Activated CD4-positive, alpha-beta T cell treated with anti-CD3 and anti-CD28 coated beads for 36 hours (primary cell): ENCODE results near the gene IL13RA1. TPM values are rescaled to one million over a fixed set of nuclear protein-coding genes. Genes with fewer than 3 reads are reported as not detected.
"Not testable (repeated sequence)": the region's sequence is repeated elsewhere in the genome, so short reads cannot be mapped to it uniquely, and the experiment has no call there.

Source experiments
- ATAC-seq: fragments of 200-7000 bp; cut with Tn5 transposase; one replicate; pipeline ENCODE4 v1.10.0; 2021; ENCODE audit warnings: mild to moderate bottlenecking, moderate library complexity
- CTCF ChIA-PET: fragments of 350-600 bp; sonication (Branson Sonifier 250); formaldehyde crosslinking; loops from one replicate; lab custom pipeline; 2021; ENCODE audit warnings: antibody characterized with exemption; lab: Charles Lee
- POLR2A ChIA-PET: fragments of 350-600 bp; sonication (Branson Sonifier 250); formaldehyde crosslinking; loops from one replicate; lab custom pipeline; 2021; ENCODE audit warnings: antibody characterized with exemption, inconsistent platforms; lab: Charles Lee
- DNase-seq: peaks from one replicate; pipeline ENCODE4 v3.0.0-alpha.2; 2020
- H3K27ac Mint-ChIP-seq: one replicate; pipeline ENCODE4 v1.8.0; 2021; ENCODE audit warnings: mixed read lengths
- H3K27me3 Mint-ChIP-seq: one replicate; pipeline ENCODE4 v1.8.0; 2021; ENCODE audit warnings: mixed read lengths
- H3K36me3 Mint-ChIP-seq: one replicate; pipeline ENCODE4 v1.8.0; 2021; ENCODE audit warnings: low read depth, mixed read lengths
- H3K4me1 Mint-ChIP-seq: one replicate; pipeline ENCODE4 v1.8.0; 2021; ENCODE audit warnings: mixed read lengths
- H3K4me3 Mint-ChIP-seq: one replicate; pipeline ENCODE4 v1.8.0; 2021; ENCODE audit warnings: mild to moderate bottlenecking, moderate library complexity, mixed read lengths
- H3K9me3 Mint-ChIP-seq: one replicate; pipeline ENCODE4 v1.8.0; 2021; ENCODE audit warnings: low read depth, mixed read lengths
- intact Hi-C, 2 experiments: fragments of 100-400 bp; cut with DNase I in 1 of 2; cut with micrococcal nuclease in 1 of 2; formaldehyde crosslinking; loops; one replicate each; pipeline versions ENCODE4 v1.14.2 to v1.15.1; 2022 to 2024; cut with DNase I, micrococcal nuclease
- total RNA-seq, 2 experiments: library from RNA; stranded (reverse); gene quantifications; one replicate each; pipeline ENCODE4 v1.2.3, GENCODE V29; 2021

IL13RA1 gene
- total RNA-seq, 2 experiments from 2014 or later = 0.81 to 0.98 TPM

DNA sequence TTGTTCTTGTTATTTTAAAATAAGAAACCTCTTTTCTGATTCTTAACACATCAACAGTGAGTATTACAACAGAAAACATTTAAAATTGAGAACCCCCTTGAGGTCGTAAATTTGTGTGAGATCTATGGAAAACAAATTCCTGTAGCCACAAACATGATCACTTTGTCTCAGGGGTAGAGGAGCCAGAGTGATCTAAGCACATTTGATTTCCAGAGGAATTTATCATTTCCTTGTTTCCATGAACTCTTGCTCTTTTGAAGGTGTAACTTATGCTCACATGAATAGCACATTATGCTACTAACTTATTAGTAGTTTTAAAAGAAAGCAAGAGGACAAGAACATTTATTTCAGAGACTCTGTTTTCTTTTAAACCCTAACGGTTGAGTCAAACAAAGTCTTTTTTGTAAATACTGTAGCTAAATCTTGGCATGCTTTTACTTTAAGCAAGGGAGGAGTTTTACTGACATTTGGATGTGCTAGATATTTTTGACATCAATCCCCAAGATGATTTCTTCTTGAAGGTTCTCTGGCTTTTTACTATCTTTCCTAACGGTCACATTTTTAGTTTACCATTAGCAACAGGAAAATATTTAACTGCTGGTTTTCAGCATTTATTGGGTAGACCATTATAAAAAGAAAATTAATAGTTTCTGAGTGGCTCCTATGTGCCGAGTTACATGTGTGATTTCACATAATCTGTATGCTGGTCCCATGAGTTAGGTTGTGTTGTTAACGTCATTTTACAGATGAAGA, 68.3 kb downstream of the IL13RA1 start:
- H3K9me3 Mint-ChIP-seq = no peaks in the 10 kb centered on the region
- ChIA-PET CTCF (no interaction called here), POLR2A (no interaction called here)
- no peaks in the 10 kb centered on the region for H3K4me1 Mint-ChIP-seq
- H3K27ac Mint-ChIP-seq = no peak overlapping the region
- intact Hi-C loops = no loop called here
- H3K36me3 Mint-ChIP-seq = no peaks in the 10 kb centered on the region
- H3K4me3 Mint-ChIP-seq = no peak overlapping the region
- ATAC-seq (no peak), DNase-seq (no peak)
- peaks cover 10% of the 10 kb centered on the region for H3K27me3 Mint-ChIP-seq

- H3K36me3 Mint-ChIP-seq = no peaks in the 10 kb centered on the region
- no peaks in the 10 kb centered on the region for H3K27me3 Mint-ChIP-seq
- POLR2A ChIA-PET = no interaction called here
Observed at GRCh38 chrX:118802857-118803256, 75.5 kb downstream of the IL13RA1 start.

DNA sequence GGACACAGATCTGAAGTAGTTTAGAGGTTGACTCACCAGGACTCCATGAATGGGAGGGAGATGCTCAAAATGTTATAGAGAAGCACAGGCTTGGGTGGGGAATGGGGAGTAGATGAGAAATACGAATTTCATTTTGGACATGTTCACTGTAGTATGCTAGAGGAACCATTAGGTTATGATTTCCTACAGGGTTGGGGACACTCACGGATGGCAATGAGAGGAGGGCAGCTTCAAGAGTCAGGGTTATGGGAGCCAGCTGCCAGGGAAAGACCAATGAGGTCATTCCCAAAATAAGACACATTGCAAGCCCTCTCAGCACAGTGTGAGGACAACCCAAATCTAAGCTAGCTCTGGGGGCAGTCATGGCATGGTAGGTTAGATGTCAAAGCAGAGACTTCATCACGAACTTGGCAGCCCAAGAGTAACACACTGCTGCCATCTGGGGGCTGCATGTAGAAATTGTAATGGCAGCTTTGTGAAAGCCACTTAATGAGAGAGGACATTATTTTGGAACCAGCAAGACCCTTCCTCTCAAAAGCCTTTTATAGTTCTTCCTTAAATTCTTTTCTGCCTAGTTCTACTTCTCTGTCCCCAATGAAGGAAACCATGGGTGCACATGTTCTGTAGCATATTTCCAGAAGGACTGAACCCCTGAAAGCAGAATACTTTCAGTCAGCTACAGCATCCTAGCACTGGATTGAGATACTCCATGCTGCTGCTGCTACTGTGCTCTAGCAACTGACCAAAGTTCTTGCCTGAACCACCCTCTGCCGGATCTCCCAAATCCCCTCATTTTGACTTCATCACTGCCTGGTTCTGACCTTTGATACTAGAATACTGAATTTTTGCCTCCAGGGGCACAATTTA, 80.0 kb downstream of the IL13RA1 start:
- no peaks in the 10 kb centered on the region for H3K36me3 Mint-ChIP-seq
- DNase-seq (peak; percentile 61), ATAC-seq (no peak)
- H3K4me3 Mint-ChIP-seq = no peak overlapping the region
- H3K27ac Mint-ChIP-seq = no peak overlapping the region
- intact Hi-C loops = loop anchor here (1.0 to 10.0 kb wide), 7 partner anchors 45 to 348 kb away; no protein-coding TSS in a partner anchor
- CTCF ChIA-PET = interaction anchor here (0.6 to 1.3 kb wide), 10 partner anchors 12 to 1710 kb away, joined by 3 to 9 read pairs (median 3); no protein-coding TSS in a partner anchor
- POLR2A ChIA-PET = no interaction called here
- H3K9me3 Mint-ChIP-seq = no peaks in the 10 kb centered on the region
- no peaks in the 10 kb centered on the region for H3K4me1 Mint-ChIP-seq
- no peaks in the 10 kb centered on the region for H3K27me3 Mint-ChIP-seq

More at GRCh38 chrX:118802857-118803256, 75.5 kb downstream of the IL13RA1 start:
- Mint-ChIP-seq H3K4me3 (no peak overlapping the region), H3K9me3 (no peaks in the 10 kb centered on the region), H3K27ac (no peak overlapping the region), H3K4me1 (no peaks in the 10 kb centered on the region)
- intact Hi-C loops = loop anchor here in 1 of 2 experiments (10.0 kb wide), 1 partner anchor 168 kb away; no protein-coding TSS in a partner anchor
- no peak for DNase-seq
- CTCF ChIA-PET = interaction anchor here (1.1 kb wide), 1 partner anchor 8 kb away, joined by 3 read pairs; no protein-coding TSS in a partner anchor
- ATAC-seq = no peak

DNA sequence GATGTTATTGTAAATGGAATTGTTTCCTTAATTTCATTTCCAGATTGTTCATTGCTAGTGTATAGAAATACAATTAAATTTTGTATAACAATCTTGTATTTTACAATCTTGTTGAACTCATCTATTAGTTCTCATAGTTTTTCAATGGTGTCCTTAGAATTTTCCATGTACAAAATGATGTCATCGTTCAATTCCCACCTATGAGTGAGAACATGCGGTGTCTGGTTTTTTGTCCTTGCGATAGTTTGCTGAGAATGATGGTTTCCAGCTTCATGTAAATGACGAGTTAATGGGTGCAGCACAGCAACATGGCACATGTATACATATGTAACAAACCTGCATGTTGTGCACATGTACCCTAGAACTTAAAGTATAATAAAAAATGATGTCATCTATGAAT, 89.9 kb downstream of the IL13RA1 start:
- intact Hi-C loops, H3K4me1 Mint-ChIP-seq, H3K27ac Mint-ChIP-seq, H3K4me3 Mint-ChIP-seq, H3K9me3 Mint-ChIP-seq, DNase-seq, POLR2A ChIA-PET, H3K27me3 Mint-ChIP-seq, H3K36me3 Mint-ChIP-seq, CTCF ChIA-PET, ATAC-seq: not testable (repeated sequence)

DNA sequence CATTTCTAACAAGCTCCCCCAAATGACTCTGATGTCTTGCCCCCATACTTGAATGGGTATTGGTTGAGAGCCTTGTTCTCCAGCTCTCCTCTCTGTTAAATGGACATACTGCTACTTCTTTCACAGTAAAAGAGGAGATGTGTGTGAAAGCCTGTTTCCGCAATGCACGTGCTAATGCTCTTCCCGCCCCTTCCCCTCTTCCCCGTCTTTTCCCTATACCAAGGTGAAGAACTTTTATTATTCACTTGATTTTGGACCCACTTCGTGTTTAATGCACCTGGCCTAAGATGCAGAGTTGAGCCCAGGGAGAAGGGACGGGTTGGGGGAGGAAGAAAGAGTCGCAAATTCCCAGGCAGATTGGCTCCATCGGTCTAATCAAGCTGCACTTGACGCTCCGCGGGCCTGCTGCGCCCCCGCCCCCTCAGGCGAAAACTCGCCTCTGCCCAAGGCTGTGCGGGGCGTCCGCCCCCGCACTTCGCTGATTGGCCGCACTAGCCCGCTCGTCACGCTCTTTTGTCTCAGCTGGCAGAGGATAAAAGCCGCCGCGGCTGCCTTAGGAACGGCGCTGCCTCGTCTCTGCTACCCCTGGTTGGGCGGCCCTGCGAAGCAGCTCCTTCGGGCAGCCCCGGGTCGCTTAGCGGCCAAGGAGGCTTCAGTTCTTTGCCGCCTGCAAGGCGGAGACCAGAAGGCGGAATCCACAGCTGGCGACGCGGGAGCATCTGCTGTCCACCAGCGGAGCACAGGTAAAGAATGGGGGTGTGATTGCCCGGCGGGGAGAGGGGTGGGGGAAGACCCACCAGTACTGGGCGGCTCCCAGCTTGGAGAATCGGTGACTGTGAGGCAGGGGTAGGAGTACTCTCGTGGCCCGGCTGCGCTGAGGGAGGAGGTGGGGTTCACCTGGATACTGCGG, 96.1 kb downstream of the IL13RA1 start, which contains the start of gene ZCCHC12:
Gene ZCCHC12, plus strand, starts transcription at position 562 of the 910 bp plus-strand sequence. CDS start 1,421 bp downstream, outside the sequence.
- peak; percentile 57 for DNase-seq
- no peak within 1 kb of the TSS for H3K27ac Mint-ChIP-seq
- ChIA-PET CTCF (interaction anchor here (0.7 to 0.8 kb wide), 2 partner anchors 12 to 646 kb away, joined by 3 read pairs; no protein-coding TSS in a partner anchor), POLR2A (interaction anchor here (0.7 kb wide), 1 partner anchor 39 kb away, joined by 3 read pairs; no protein-coding TSS in a partner anchor)
- peaks cover 32% of the 10 kb centered on the region for H3K27me3 Mint-ChIP-seq
- intact Hi-C loops = no loop called here
- peak within 1 kb of the TSS; percentile 51 for H3K4me3 Mint-ChIP-seq
- peak; percentile 78 for ATAC-seq
- no peaks in the 10 kb centered on the region for H3K9me3 Mint-ChIP-seq
- peaks cover 22% of the 10 kb centered on the region for H3K4me1 Mint-ChIP-seq
- H3K36me3 Mint-ChIP-seq = peaks cover 3% of the 10 kb centered on the region

DNA sequence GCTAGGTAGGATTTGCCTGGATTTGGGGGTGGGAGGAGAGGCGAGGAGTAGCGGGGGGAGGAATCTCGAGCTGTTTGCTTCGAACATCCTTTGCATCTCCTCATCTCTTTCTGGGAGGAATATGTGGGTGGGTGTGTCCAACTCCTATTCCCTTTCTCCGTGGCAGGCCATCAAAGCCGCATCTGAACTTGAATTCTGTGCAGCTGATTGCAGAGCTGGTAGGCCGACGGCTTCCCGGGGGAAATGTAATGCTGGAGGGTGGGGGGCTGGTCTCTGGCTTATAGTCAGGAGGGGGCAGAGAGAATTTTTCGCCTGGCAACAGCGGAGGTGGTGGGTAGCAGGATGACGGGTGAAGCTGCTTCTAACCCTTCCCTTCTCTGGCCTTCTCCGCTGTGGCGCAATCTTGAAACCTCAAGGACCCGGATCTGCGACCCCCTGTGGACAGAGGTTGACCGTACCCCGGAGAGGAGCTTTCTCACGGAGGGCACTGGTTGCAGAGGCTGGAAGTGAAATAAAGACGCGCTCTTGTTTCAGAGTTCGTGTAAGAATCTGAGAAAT, 96.8 kb downstream of the IL13RA1 start:
- no peaks in the 10 kb centered on the region for H3K9me3 Mint-ChIP-seq
- no peak overlapping the region for H3K4me3 Mint-ChIP-seq
- POLR2A ChIA-PET = no interaction called here
- H3K4me1 Mint-ChIP-seq = peaks cover 26% of the 10 kb centered on the region
- intact Hi-C loops = no loop called here
- no peak overlapping the region for H3K27ac Mint-ChIP-seq
- CTCF ChIA-PET = interaction anchor here (0.7 to 1.0 kb wide), 3 partner anchors 12 to 645 kb away, joined by 3 read pairs; no protein-coding TSS in a partner anchor
- H3K27me3 Mint-ChIP-seq = peaks cover 34% of the 10 kb centered on the region
- no peak for ATAC-seq
- peaks cover 3% of the 10 kb centered on the region for H3K36me3 Mint-ChIP-seq
- DNase-seq = no peak

GRCh38 chrX:118825227-118825626, 97.8 kb downstream of the IL13RA1 start:
- ChIA-PET CTCF (interaction anchor here (1.0 kb wide), 1 partner anchor 14 kb away, joined by 3 read pairs; no protein-coding TSS in a partner anchor), POLR2A (no interaction called here)
- ATAC-seq (no peak), DNase-seq (no peak)
- H3K36me3 Mint-ChIP-seq = peaks cover 3% of the 10 kb centered on the region
- peaks cover 37% of the 10 kb centered on the region for H3K27me3 Mint-ChIP-seq
- H3K4me1 Mint-ChIP-seq = peaks cover 29% of the 10 kb centered on the region
- H3K27ac Mint-ChIP-seq = no peak overlapping the region
- intact Hi-C loops = no loop called here
- no peak overlapping the region for H3K4me3 Mint-ChIP-seq
- no peaks in the 10 kb centered on the region for H3K9me3 Mint-ChIP-seq

DNA sequence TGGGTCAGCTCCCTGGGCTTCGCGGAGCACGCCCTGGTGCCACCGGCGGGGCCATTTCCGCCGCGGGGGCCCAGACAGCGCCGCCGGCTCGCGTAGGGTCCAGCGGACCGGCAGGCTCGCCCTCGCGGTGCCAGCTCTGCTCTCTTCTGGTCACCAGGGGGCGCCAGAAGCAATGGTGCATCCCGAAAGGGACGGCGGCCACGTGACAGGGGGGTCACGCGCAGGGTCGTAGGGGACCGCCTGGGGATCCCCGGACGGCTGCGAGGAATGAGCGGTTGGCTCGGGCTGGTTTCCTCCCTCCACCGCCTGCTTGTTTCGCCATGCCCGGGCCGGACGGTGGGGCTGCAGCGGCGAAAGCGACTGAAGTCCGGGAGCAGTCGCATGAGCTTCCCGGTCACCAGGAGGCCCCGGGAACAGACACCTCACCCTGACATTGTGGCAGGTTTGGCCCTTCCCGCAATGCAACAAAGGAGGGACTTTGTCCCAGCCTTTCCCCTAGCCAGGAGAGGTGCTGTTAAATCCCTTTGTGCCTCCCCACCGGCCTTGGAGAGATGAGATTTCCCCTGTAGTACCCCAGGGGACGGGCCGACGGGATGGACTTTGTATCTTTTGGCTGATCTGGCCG, 112.0 kb downstream of the IL13RA1 start:
- DNase-seq (peak; percentile 81), ATAC-seq (peak; percentile 71)
- ChIA-PET POLR2A (no interaction called here), CTCF (interaction anchor here (0.6 to 1.5 kb wide), 12 partner anchors 8 to 243 kb away, joined by 3 to 5 read pairs (median 3); no protein-coding TSS in a partner anchor)
- Mint-ChIP-seq H3K27ac (no peak overlapping the region), H3K27me3 (peaks cover 20% of the 10 kb centered on the region), H3K4me1 (no peaks in the 10 kb centered on the region), H3K9me3 (no peaks in the 10 kb centered on the region), H3K4me3 (peak overlapping the region; percentile 26), H3K36me3 (no peaks in the 10 kb centered on the region)
- intact Hi-C loops = loop anchor here in 1 of 2 experiments (2.0 kb wide), 1 partner anchor 227 kb away; no protein-coding TSS in a partner anchor
